ENCODE measurements around the gene MSH5.

- TF ChIP-seq CTCF (conservative IDR thresholded peaks at IDR 0.05 in 1 of 2, IDR thresholded peaks at IDR 0.05 in 1 of 2; ENCODE audit: extremely low read depth in 1 of 2, insufficient read depth in 1 of 2, low read depth in 1 of 2, low read length in 2 of 2) (no peak), EZH2 (IDR thresholded peaks at IDR 0.05; ENCODE audit: borderline replicate concordance, low read length) (no peak)
Measured at GRCh38 chr6:31734821-31735406, 4.9 kb upstream of the MSH5 start.
